GM18499 (cell line): ENCODE results near the gene FBXW11.
"Not testable (repeated sequence)": the region's sequence is repeated elsewhere in the genome, so short reads cannot be mapped to it uniquely, and the experiment has no call there.

Experiments
- ATAC-seq: cut with Tn5 transposase; IDR thresholded peaks from one replicate; pipeline ENCODE4 v1.9.1; 2021; ENCODE audit warnings: moderate number of reproducible peaks; ENCODE audit not compliant: insufficient read depth, unreplicated experiment

FBXW11 gene

GRCh38 chr5:171888051-171888481, 118.4 kb downstream of the FBXW11 start:
- no peak for ATAC-seq

GRCh38 chr5:171886037-171886436, 120.4 kb downstream of the FBXW11 start:
- ATAC-seq, result not testable (repeated sequence)

GRCh38 chr5:171882118-171882517, 124.3 kb downstream of the FBXW11 start:
- no peak for ATAC-seq

GRCh38 chr5:171874234-171874633, 132.2 kb downstream of the FBXW11 start:
- ATAC-seq, result no peak

GRCh38 chr5:171872666-171873065, 133.8 kb downstream of the FBXW11 start:
- ATAC-seq, result no peak

GRCh38 chr5:171871711-171872110, 134.7 kb downstream of the FBXW11 start:
- ATAC-seq, result no peak

- ATAC-seq, result no peak
Measured at GRCh38 chr5:171869956-171870355, 136.5 kb downstream of the FBXW11 start.

- no peak for ATAC-seq
Measured at GRCh38 chr5:171868236-171868635, 138.2 kb downstream of the FBXW11 start.

- ATAC-seq, result no peak
Measured at GRCh38 chr5:171867786-171868185, 138.7 kb downstream of the FBXW11 start.

GRCh38 chr5:171865471-171865870, 141.0 kb downstream of the FBXW11 start:
- ATAC-seq, result no peak

- no peak for ATAC-seq
Measured at GRCh38 chr5:171863935-171864334, 142.5 kb downstream of the FBXW11 start.

GRCh38 chr5:171862624-171863023, 143.8 kb downstream of the FBXW11 start:
- ATAC-seq, result no peak

GRCh38 chr5:171861381-171861780, 145.1 kb downstream of the FBXW11 start:
- no peak for ATAC-seq

- no peak for ATAC-seq
Measured at GRCh38 chr5:171858303-171858702, 148.1 kb downstream of the FBXW11 start.

- no peak for ATAC-seq
Measured at GRCh38 chr5:171857489-171857876, 149.0 kb downstream of the FBXW11 start.

- ATAC-seq, result no peak
Measured at GRCh38 chr5:171855798-171856763, 150.4 kb downstream of the FBXW11 start.

- no peak for ATAC-seq
Measured at GRCh38 chr5:171855265-171855664, 151.2 kb downstream of the FBXW11 start.

GRCh38 chr5:171852255-171852681, 154.2 kb downstream of the FBXW11 start:
- no peak for ATAC-seq

GRCh38 chr5:171851251-171851650, 155.2 kb downstream of the FBXW11 start:
- ATAC-seq, result no peak

GRCh38 chr5:171850324-171850947, 156.0 kb downstream of the FBXW11 start:
- no peak for ATAC-seq

GRCh38 chr5:171849585-171850323, 156.7 kb downstream of the FBXW11 start:
- no peak for ATAC-seq
